Right lobe of liver (tissue), 4 donors: ENCODE measurements around the gene EXOC4.

Experiments used
- POLR2A ChIP-seq: fragments of 450-650 bp; IDR thresholded peaks from one replicate; pipeline ENCODE4 v1.6.1; 2017; ENCODE audit warnings: antibody characterized with exemption, mild to moderate bottlenecking
- TF ChIP-seq, protein P1 (sequence below), 4 donors: fragments of 200-600 bp in 3 of 4; fragments of 450-650 bp in 1 of 4; IDR thresholded peaks; one replicate each; pipeline versions ENCODE4 v1.5.1 to v1.8.0; 2016 to 2022; ENCODE audit warnings: antibody characterized with exemption in 4 of 4, mild to moderate bottlenecking in 2 of 4
- donor health status: DM: no; HTN: no; CAD: no.
- donor health status: DM: no; HTN: no; CAD: no.
- donor health status: DM: no; HTN: yes; CAD: no.

DNA sequence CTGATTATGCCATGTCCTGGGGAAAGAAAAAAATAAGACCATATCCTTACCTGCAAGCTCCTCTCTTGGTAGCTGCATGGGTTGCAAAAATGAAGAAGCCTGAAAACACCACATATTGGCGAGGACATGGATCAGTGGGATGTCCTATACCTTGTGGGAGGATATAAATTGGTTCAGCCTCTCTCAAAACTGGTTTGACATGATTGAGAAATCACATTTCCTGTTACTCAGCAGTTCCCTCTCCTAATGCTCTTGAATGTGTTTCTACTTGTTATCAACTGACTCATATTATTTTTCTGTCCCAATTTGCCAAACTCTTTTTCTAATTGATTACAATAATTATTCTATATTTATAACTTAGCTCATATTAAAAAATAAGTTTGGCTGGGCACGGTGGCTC lies 380.2 kb downstream of the EXOC4 start:
- TF ChIP-seq, protein P1, sequence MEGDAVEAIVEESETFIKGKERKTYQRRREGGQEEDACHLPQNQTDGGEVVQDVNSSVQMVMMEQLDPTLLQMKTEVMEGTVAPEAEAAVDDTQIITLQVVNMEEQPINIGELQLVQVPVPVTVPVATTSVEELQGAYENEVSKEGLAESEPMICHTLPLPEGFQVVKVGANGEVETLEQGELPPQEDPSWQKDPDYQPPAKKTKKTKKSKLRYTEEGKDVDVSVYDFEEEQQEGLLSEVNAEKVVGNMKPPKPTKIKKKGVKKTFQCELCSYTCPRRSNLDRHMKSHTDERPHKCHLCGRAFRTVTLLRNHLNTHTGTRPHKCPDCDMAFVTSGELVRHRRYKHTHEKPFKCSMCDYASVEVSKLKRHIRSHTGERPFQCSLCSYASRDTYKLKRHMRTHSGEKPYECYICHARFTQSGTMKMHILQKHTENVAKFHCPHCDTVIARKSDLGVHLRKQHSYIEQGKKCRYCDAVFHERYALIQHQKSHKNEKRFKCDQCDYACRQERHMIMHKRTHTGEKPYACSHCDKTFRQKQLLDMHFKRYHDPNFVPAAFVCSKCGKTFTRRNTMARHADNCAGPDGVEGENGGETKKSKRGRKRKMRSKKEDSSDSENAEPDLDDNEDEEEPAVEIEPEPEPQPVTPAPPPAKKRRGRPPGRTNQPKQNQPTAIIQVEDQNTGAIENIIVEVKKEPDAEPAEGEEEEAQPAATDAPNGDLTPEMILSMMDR (IDR thresholded peaks at IDR 0.05) = no peak
- no peak for TF ChIP-seq POLR2A
